ENCODE results near the gene ERVH48-1.
"Not testable (repeated sequence)": the region's sequence is repeated elsewhere in the genome, so short reads cannot be mapped to it uniquely, and the experiment has no call there.

ERVH48-1 gene

GRCh38 chr21:42938606-42938995 is 13.2 kb upstream of the ERVH48-1 start:
- not testable (repeated sequence) for DNase-seq

- peak; percentile 83 for DNase-seq
Measured at GRCh38 chr21:42937960-42938605, 12.7 kb upstream of the ERVH48-1 start.

GRCh38 chr21:42937034-42937940 is 11.9 kb upstream of the ERVH48-1 start:
- DNase-seq: not testable (repeated sequence)

DNA sequence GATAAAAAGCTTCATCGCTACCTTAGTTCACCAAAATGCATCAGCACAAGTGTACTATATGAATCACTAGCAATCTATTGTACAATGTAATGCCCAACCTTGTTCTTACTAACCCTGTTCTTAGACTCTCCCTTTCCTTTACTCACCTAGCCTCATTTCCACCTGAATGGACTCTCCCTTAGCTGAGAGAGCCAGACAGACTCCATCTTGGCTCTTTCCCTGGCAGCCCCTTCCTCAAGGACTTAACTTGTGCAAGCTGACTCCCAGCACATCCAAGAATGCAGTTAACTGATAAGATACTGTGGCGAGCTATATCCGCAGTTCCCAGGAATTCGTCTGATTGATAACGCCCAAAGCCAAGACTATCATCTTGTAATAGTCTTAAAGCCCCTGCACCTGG is 10.9 kb upstream of the ERVH48-1 start:
- DNase-seq: not testable (repeated sequence)

DNA sequence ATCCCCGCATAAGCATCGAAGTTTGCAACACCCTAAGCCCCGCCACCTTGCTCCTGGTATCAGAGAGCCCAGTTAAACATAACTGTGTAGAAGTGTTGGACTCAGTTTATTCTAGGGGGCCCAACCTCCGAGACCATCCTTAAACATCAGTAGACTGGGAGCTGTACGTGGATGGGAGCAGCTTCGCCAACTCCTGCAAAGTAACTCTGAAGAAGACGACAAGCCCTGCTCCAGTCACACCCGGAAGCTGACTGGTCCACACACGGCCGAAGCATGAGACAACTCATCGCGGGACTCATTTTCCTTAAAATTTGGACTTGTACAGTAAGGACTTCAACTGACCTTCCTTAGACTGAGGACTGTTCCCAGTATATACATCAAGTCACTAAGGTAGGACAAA is 8.5 kb upstream of the ERVH48-1 start:
- not testable (repeated sequence) for DNase-seq

DNA sequence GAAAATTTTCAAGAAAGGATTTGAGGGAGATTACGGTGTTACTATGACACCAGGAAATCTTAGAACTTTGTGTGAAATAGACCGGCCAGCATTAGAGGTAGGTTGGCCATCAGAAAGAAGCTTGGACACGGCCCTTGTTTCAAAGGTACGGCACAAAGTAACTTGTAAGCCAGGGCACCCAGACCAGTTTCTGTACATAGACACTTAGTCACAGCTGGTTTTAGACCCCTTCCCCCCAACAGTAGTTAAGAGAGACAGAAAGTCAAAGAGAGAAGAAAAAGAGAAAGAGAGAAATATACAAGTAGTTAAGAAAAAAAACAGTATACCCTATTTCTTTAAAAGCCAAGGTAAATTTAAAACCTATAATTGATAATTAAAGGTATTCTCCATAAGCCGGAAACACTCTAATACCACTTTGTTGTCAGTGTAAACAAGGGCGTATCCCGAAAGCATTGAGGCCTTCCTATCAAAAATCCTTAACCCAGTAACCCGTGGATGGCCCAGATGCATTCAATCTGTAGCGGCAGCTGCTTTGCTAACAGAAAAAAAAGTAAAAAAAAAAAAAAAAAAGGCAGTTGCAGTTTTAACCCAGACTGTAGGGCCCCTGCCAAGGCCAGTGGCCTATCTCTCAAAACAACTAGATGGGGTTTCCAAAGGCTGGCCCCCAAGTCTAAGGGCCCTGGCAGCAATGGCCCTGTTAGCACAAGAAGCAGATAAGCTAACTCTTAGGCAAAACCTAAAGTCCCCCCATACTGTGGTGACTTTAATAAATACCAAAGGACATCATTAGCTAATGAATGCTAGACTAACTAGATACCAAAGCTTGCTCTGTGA is 7.9 kb upstream of the ERVH48-1 start:
- not testable (repeated sequence) for DNase-seq

- not testable (repeated sequence) for DNase-seq
Measured at GRCh38 chr21:42932378-42933136, 7.1 kb upstream of the ERVH48-1 start.

- no peak for DNase-seq
Measured at GRCh38 chr21:42931560-42932235, 6.3 kb upstream of the ERVH48-1 start.

GRCh38 chr21:42929969-42930368 is 4.5 kb upstream of the ERVH48-1 start:
- DNase-seq: no peak

GRCh38 chr21:42927474-42928200 is 2.2 kb upstream of the ERVH48-1 start:
- not testable (repeated sequence) for DNase-seq

GRCh38 chr21:42924433-42924751 is 1.0 kb downstream of the ERVH48-1 start:
- no peak for DNase-seq

- DNase-seq: peak; percentile 88
Measured at GRCh38 chr21:42923553-42924432, 1.6 kb downstream of the ERVH48-1 start.

- DNase-seq: no peak
Measured at GRCh38 chr21:42922918-42923317, 2.5 kb downstream of the ERVH48-1 start.

GRCh38 chr21:42921927-42922326 is 3.5 kb downstream of the ERVH48-1 start:
- no peak for DNase-seq

DNA sequence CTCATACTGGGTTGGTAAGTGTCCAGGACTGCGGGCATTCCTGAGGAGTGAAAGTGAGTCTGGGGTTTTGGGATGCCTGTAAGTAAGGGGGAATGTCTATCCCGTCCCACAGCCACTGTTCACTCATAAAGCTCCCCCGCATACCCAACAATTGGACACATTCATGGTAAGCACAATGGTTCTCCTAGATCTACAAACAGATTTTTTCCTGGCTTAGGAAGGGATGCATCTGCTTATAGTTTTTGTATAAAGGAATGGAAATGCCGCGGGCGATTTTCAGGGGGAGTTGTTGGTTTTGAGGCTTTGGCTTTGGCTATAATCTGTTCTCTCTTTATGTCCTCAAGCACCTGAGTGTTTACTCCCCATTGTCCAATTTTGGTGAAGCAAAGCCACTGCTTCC is 7.1 kb downstream of the ERVH48-1 start:
- DNase-seq: no peak

DNA sequence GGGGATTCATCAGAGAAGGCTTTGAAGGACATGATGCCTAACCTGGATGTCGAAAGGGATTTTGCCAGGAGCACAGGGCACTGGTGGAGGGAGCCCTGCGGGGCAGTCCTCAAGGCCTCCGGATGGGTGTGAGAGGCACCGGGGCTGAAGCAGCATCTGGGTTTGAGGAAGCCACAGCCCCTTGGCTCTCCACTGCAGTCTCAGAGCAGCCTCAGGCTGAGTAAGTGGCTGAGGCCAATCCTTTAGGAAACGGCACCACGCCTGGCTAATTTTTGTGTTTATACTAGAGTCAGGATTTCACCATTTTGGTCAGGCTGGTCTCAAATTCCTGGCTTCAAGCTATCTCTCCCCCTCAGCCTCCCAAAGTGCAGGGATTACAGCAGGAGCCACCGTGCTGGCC is 12.0 kb downstream of the ERVH48-1 start:
- DNase-seq: no peak

DNA sequence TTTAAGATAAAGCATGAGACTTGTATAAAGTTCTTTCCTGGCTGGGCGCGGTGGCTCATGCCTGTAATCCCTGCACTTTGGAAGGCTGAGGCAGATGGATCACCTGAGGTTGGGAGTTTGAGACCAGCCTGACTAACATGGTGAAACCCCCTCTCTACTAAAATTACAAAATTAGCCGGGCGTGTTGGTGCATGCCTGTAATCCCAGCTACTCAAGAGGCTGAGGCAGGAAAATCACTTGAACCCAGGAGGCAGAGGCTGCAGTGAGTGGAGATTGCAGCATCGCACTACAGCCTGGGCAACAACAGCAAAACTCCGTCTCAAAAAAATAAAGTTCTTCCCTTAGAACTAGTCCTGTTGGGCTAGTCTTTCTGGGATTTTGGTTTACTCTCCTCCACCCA is 13.5 kb downstream of the ERVH48-1 start:
- DNase-seq: not testable (repeated sequence)

DNA sequence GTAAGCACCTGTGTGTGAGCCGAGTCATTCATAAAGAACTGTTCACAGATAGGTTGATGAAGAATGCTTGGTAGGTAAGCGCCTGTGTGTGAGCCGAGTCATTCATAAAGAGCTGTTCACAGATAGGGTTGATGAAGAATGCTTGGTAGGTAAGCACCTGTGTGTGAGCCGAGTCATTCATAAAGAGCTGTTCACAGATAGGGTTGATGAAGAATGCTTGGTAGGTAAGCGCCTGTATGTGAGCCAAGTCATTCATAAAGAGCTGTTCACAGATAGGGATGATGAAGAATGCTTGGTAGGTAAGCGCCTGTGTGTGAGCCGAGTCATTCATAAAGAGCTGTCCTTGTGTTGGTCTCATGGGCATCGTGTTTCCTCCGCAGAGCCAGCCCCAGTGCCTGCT is 16.9 kb downstream of the ERVH48-1 start:
- not testable (repeated sequence) for DNase-seq

GRCh38 chr21:42906233-42906632 is 19.2 kb downstream of the ERVH48-1 start:
- no peak for DNase-seq

GRCh38 chr21:42905195-42905594 is 20.2 kb downstream of the ERVH48-1 start:
- DNase-seq: no peak

All from right hindlimb (tissue), 1 donor.